ENCODE measurements around the gene ARHGAP44. TPM values are rescaled to one million over a fixed set of nuclear protein-coding genes. Genes with fewer than 3 reads are reported as not detected.

Gene ARHGAP44
- total and polyA plus RNA-seq, 9 of the 15 experiments (the other 6 are each of a cell fraction or from before 2014, with no cell fraction given) = 0.01 to 0.68 (median 0.07) TPM; not detected in 1

DNA sequence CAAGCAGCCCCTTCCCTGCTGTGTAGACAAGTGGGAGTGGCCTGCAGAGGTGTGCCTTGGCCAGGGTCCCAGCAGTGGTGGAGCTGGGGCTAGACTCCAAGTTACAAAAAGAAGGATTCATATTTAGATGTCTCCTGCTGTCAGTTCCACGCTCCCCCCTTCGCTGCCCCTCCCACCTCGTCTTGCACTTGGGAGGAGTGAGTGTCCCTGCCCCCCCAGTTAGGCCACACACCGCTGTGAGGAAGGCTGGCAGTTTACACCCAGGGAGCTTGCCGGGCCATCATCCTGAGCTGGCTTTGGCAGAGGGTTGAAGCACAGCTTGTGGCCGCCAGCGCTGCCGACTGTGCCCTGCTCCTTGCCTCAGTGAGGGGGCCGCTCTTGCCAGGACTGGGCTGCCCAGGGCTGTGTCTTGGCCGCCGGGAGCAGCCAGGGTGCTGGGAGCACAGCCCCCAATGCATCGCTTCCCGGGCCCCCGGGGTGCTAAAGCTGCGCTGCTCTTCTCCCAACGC lies 184.3 kb downstream of the ARHGAP44 start:
- CTCF ChIA-PET (ENCODE audit: low intra/inter-chr PET ratio) = no interaction called here

GRCh38 chr17:12974005-12974531 lies 184.8 kb downstream of the ARHGAP44 start:
- intact Hi-C loops (cut with micrococcal nuclease) = no loop called here
- Histone ChIP-seq H4K20me1 (replicated peaks; ENCODE audit: control insufficient read depth, insufficient read depth, low read length) (no peaks in the 10 kb centered on the region), H3K4me2 (ENCODE audit: insufficient read depth, low read length) (no peak overlapping the region), H3K4me3 (no peak overlapping the region), H3K4me1 (replicated peaks in 1 of 2; ENCODE audit: control insufficient read depth in 2 of 2, insufficient read depth in 2 of 2, low read length in 2 of 2) (peaks cover 0 to 8% of the 10 kb centered on the region in 2 experiments; a peak in 1 of 5 replicates), H3K9me3 (replicated peaks; ENCODE audit: control insufficient read depth, insufficient read depth, low read depth, low read length) (no peaks in the 10 kb centered on the region), H3K9ac (ENCODE audit: insufficient read depth in 1 of 2, low read depth in 2 of 2, low read length in 2 of 2) (no peak overlapping the region), H3K27me3 (ENCODE audit: control insufficient read depth in 2 of 2, insufficient read depth in 2 of 2, low read length in 2 of 2) (peaks cover 5 to 19% of the 10 kb centered on the region in 2 experiments; a peak in 3 of 5 replicates), H2AFZ (ENCODE audit: low read depth, low read length) (no peak overlapping the region), H3K9me1 (ENCODE audit: control insufficient read depth, insufficient read depth, low read length) (no peaks in the 10 kb centered on the region), H3K79me2 (ENCODE audit: control insufficient read depth, insufficient read depth, low read length) (no peaks in the 10 kb centered on the region), H3K36me3 (ENCODE audit: control insufficient read depth, insufficient read depth, low read length) (no peaks in the 10 kb centered on the region), H3K27ac (ENCODE audit: extremely low read depth, low read depth, low read length) (no peak overlapping the region)
- BruUV-seq (replicated peaks) = no TSS peak
- DNase-seq (ENCODE audit: extremely low read depth in 1 of 4, low spot score in 3 of 4) = no peak
- ChIA-PET CTCF (ENCODE audit: low intra/inter-chr PET ratio) (no interaction called here), POLR2A (no interaction called here)
- FAIRE-seq = no peak
- WGBS (ENCODE audit: insufficient coverage, low coverage, missing lambda C conversion rate) = 4% methylated on average over 14 of the region's 40 CpGs
- ATAC-seq = no peak
- in situ Hi-C loops (cut with MboI) = no loop called here
- TF ChIP-seq KHSRP (IDR thresholded peaks at IDR 0.05) (no peak), ZFX (CRISPR knock-in tag; IDR thresholded peaks at IDR 0.05) (no peak), MYNN (IDR thresholded peaks at IDR 0.05) (no peak), MYNN (CRISPR knock-in tag; IDR thresholded peaks at IDR 0.05) (no peak), NONO (IDR thresholded peaks at IDR 0.05; ENCODE audit: low read depth in 2 of 2, low read length in 1 of 2) (no peak), SREBF2 (CRISPR knock-in tag; IDR thresholded peaks at IDR 0.05) (no peak)
- TF ChIP-seq, protein P1, sequence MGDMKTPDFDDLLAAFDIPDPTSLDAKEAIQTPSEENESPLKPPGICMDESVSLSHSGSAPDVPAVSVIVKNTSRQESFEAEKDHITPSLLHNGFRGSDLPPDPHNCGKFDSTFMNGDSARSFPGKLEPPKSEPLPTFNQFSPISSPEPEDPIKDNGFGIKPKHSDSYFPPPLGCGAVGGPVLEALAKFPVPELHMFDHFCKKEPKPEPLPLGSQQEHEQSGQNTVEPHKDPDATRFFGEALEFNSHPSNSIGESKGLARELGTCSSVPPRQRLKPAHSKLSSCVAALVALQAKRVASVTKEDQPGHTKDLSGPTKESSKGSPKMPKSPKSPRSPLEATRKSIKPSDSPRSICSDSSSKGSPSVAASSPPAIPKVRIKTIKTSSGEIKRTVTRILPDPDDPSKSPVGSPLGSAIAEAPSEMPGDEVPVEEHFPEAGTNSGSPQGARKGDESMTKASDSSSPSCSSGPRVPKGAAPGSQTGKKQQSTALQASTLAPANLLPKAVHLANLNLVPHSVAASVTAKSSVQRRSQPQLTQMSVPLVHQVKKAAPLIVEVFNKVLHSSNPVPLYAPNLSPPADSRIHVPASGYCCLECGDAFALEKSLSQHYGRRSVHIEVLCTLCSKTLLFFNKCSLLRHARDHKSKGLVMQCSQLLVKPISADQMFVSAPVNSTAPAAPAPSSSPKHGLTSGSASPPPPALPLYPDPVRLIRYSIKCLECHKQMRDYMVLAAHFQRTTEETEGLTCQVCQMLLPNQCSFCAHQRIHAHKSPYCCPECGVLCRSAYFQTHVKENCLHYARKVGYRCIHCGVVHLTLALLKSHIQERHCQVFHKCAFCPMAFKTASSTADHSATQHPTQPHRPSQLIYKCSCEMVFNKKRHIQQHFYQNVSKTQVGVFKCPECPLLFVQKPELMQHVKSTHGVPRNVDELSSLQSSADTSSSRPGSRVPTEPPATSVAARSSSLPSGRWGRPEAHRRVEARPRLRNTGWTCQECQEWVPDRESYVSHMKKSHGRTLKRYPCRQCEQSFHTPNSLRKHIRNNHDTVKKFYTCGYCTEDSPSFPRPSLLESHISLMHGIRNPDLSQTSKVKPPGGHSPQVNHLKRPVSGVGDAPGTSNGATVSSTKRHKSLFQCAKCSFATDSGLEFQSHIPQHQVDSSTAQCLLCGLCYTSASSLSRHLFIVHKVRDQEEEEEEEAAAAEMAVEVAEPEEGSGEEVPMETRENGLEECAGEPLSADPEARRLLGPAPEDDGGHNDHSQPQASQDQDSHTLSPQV (IDR thresholded peaks at IDR 0.05) = no peak

More for the DNA sequence above, 184.3 kb downstream of the ARHGAP44 start:
- no peak overlapping the region for H2AFZ ChIP-seq (ENCODE audit: low read depth, low read length)
- H3K4me1 ChIP-seq (replicated peaks in 1 of 2; ENCODE audit: control insufficient read depth in 2 of 2, insufficient read depth in 2 of 2, low read length in 2 of 2) = peaks cover 0 to 8% of the 10 kb centered on the region in 2 experiments; a peak in 1 of 5 replicates
- ATAC-seq (no peak), DNase-seq (ENCODE audit: extremely low read depth in 1 of 4, low spot score in 3 of 4) (no peak), FAIRE-seq (no peak)
- H3K27me3 ChIP-seq (ENCODE audit: control insufficient read depth in 2 of 2, insufficient read depth in 2 of 2, low read length in 2 of 2) = peaks cover 5 to 19% of the 10 kb centered on the region in 2 experiments; a peak in 3 of 5 replicates
- H3K4me3 ChIP-seq = no peak overlapping the region
- H3K4me2 ChIP-seq (ENCODE audit: insufficient read depth, low read length) = no peak overlapping the region
- in situ Hi-C loops (cut with MboI) = no loop called here
- POLR2A ChIA-PET = no interaction called here
- intact Hi-C loops (cut with micrococcal nuclease) = no loop called here
- H4K20me1 ChIP-seq (replicated peaks; ENCODE audit: control insufficient read depth, insufficient read depth, low read length) = no peaks in the 10 kb centered on the region
- WGBS (ENCODE audit: insufficient coverage, low coverage, missing lambda C conversion rate) = 6% methylated on average over 7 of the region's 16 CpGs
- H3K27ac ChIP-seq (ENCODE audit: extremely low read depth, low read depth, low read length) = no peak overlapping the region
- no peaks in the 10 kb centered on the region for H3K79me2 ChIP-seq (ENCODE audit: control insufficient read depth, insufficient read depth, low read length)
- TF ChIP-seq FOXA3 (CRISPR knock-in tag; conservative IDR thresholded peaks at IDR 0.05 in 1 of 2, IDR thresholded peaks at IDR 0.05 in 1 of 2) = no peak
- TF ChIP-seq TGIF2 (CRISPR knock-in tag; IDR thresholded peaks at IDR 0.05) = no peak
- no peak for TF ChIP-seq ARID1B (IDR thresholded peaks at IDR 0.05)
- no peak for TF ChIP-seq ELF4 (CRISPR knock-in tag; IDR thresholded peaks at IDR 0.05)
- no peak for TF ChIP-seq CCAR2 (IDR thresholded peaks at IDR 0.05; ENCODE audit: low read depth, low read length)
- no peak for TF ChIP-seq SNIP1 (IDR thresholded peaks at IDR 0.05; ENCODE audit: low read depth)
- no peak for TF ChIP-seq ZNF165 (CRISPR knock-in tag; IDR thresholded peaks at IDR 0.05; ENCODE audit: borderline replicate concordance)
- no peak for TF ChIP-seq MTA1 (IDR thresholded peaks at IDR 0.05; ENCODE audit: borderline replicate concordance)
- no peak for TF ChIP-seq HMGN3 (IDR thresholded peaks at IDR 0.05; ENCODE audit: borderline replicate concordance, extremely low read depth, insufficient read length, low read depth, low read length)
- TF ChIP-seq HNRNPL (IDR thresholded peaks at IDR 0.05; ENCODE audit: low read depth, low read length) = no peak
- no peak for TF ChIP-seq ATF1 (CRISPR knock-in tag; IDR thresholded peaks at IDR 0.05)
- TF ChIP-seq ATF1 (tag; IDR thresholded peaks at IDR 0.05) = no peak
- no peak for TF ChIP-seq KAT2B (IDR thresholded peaks at IDR 0.05; ENCODE audit: low read depth, low read length)
- no peaks in the 10 kb centered on the region for H3K36me3 ChIP-seq (ENCODE audit: control insufficient read depth, insufficient read depth, low read length)
- no peaks in the 10 kb centered on the region for H3K9me3 ChIP-seq (replicated peaks; ENCODE audit: control insufficient read depth, insufficient read depth, low read depth, low read length)
- H3K9ac ChIP-seq (ENCODE audit: insufficient read depth in 1 of 2, low read depth in 2 of 2, low read length in 2 of 2) = no peak overlapping the region
- no peaks in the 10 kb centered on the region for H3K9me1 ChIP-seq (ENCODE audit: control insufficient read depth, insufficient read depth, low read length)
- no TSS peak for BruUV-seq (replicated peaks)

All from K562 (cell line).